Esophagus (tissue), 2 donors: ENCODE results near the gene CUEDC2. TPM values are rescaled to one million over a fixed set of nuclear protein-coding genes. Genes with fewer than 3 reads are reported as not detected.

Source experiments
- H3K27ac ChIP-seq, 2 donors: one replicate each; pipeline ENCODE4 v1.5.1; 2013; ENCODE audit warnings: low read depth in 2 of 2, mild to moderate bottlenecking in 2 of 2, inconsistent platforms in 1 of 2, low read length in 1 of 2, moderate library complexity in 1 of 2
- H3K27me3 ChIP-seq, 2 donors: one replicate each; pipeline ENCODE4 v1.6.1; 2013; ENCODE audit warnings: low read length in 2 of 2, control low read depth in 1 of 2, mild to moderate bottlenecking in 1 of 2; ENCODE audit not compliant: insufficient read depth in 2 of 2, control insufficient read depth in 1 of 2
- H3K36me3 ChIP-seq, 2 donors: one replicate each; pipeline ENCODE4 v1.6.1; 2013; ENCODE audit warnings: low read length in 1 of 2; ENCODE audit not compliant: control insufficient read depth in 2 of 2, insufficient read depth in 2 of 2
- H3K4me1 ChIP-seq, 2 donors: one replicate each; pipeline ENCODE4 v1.6.1; 2013; ENCODE audit warnings: low read length in 1 of 2; ENCODE audit not compliant: control insufficient read depth in 2 of 2, insufficient read depth in 2 of 2
- H3K4me3 ChIP-seq, 2 donors: one replicate each; pipeline ENCODE4 v1.5.1; 2013; ENCODE audit warnings: low read length in 2 of 2, mild to moderate bottlenecking in 2 of 2, low read depth in 1 of 2, moderate library complexity in 1 of 2
- H3K9me3 ChIP-seq, 2 donors: one replicate each; pipeline ENCODE4 v1.6.1; 2013; ENCODE audit warnings: mild to moderate bottlenecking in 2 of 2, low read depth in 1 of 2, low read length in 1 of 2, moderate library complexity in 1 of 2; ENCODE audit not compliant: control insufficient read depth in 2 of 2, insufficient read depth in 1 of 2
- WGBS, 2 donors: extraction: QIAGEN DNeasy Blood & Tissue Kit; methylation state at CpG; one replicate each; pipeline ENCODE4 v1.1.7; 2013; 5-methylcytosine and 5-hydroxymethylcytosine counted together
- polyA plus RNA-seq, 2 donors: library from polyadenylated mRNA; stranded (reverse); fragments of 200-250 nt; gene quantifications; one replicate each; pipeline ENCODE4 v1.2.3, GENCODE V29; 2013
- donor health status: healthy with polysubstance abuse.
- donor health status: Bipolar disorder and iron deficiency.

The CUEDC2 gene
- polyA plus RNA-seq, 2 donors, result 16.3 to 30.3 TPM

DNA sequence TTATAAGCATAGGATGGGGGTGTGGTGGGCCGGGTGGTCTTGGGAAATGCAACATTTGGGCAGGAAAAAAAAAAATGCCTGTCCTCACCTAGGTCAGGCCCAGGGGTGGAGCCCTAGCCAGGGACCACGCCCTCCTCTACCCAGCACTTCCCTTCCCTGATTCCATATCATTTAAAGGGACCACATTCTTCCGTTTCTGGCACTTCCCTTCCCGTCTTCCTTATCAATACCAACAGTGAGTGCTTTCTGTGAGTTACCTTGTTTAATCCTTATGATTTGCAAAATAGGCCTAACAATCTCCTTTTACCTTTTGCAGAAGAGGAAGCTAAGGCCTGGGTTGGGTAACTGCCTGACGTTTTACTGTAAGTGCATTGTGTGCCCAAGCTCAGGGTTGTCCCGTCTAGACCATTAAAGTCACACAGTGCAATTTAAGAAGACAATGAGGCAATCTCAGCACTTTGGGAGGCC lies 35.6 kb upstream of the CUEDC2 start:
- Histone ChIP-seq H3K4me3 (no peak overlapping the region), H3K27me3 (no peaks in the 10 kb centered on the region), H3K9me3 (no peaks in the 10 kb centered on the region), H3K27ac (no peak overlapping the region), H3K4me1 (peaks cover 0 to 3% of the 10 kb centered on the region in 2 donors), H3K36me3 (no peaks in the 10 kb centered on the region)
- WGBS, 2 donors, result 43 to 68% methylated on average over 6 of the region's 6 CpGs

DNA sequence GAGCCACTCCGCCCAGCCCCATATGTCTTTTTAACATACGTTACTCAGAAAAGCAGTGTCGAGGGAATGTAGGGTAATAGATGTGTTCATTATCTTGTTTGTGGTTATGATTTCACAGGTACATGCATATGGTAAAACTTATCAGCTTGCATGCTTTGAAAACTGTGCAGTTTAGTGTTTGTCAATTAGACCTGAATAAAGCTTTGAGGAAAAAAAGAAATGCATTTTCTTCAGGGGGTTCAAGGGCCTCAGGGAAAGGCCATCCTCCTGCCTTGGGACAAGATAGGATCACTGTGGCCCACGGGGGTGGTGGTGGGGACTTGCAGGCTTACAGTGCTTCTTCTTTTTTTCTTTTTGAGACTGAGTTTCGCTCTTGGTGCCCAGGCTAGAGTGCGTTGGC lies 34.9 kb upstream of the CUEDC2 start:
- Histone ChIP-seq H3K27ac (no peak overlapping the region), H3K36me3 (no peaks in the 10 kb centered on the region), H3K4me1 (peaks cover 0 to 3% of the 10 kb centered on the region in 2 donors), H3K9me3 (no peaks in the 10 kb centered on the region), H3K4me3 (no peak overlapping the region), H3K27me3 (no peaks in the 10 kb centered on the region)
- whole genome bisulfite sequencing, 2 donors, result 74 to 92% methylated on average over 6 of the region's 6 CpGs

DNA sequence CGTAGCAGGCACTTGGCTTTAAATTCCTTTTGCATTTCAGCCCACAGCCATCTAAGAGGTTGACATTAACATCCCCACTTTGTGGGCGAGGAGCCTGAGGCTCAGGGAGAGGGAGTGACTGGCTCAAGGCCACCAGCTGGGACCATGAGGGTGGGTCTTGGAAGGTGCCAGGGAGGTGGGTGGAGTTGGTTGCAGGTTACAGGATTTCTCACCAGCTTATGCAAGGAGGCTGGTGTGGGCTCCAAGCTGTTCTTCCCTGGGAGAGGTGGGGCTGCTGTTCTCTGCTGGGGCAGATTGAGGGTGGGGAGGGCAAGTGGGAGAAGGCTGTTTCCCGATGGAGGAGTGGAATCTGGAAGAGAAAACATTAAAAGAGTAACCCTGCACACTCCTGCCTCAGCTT lies 33.1 kb upstream of the CUEDC2 start:
- Histone ChIP-seq H3K4me3 (no peak overlapping the region), H3K36me3 (no peaks in the 10 kb centered on the region), H3K4me1 (peaks cover 3 to 5% of the 10 kb centered on the region in 2 donors), H3K27me3 (no peaks in the 10 kb centered on the region), H3K27ac (no peak overlapping the region), H3K9me3 (no peaks in the 10 kb centered on the region)
- WGBS, 2 donors, result 59 to 62% methylated on average over 3 of the region's 3 CpGs

DNA sequence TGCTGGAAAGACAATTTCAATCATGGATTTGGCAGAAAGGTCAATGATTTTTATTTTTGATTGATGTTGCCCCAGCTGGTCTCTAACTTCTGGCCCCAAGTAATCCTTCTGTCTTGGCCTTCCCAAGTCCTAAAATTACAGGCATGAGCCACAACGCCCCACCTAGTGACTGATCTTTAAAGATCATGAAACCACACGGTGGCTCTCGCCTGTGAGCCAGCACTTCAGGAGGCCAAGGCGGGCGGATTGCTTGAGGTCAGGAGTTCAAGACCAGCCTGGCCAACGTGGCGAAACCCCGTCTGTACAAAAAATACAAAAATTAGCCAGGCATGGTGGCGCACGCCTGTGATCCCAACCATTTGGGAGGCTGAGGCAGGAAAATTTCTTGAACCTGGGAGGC lies 31.6 kb upstream of the CUEDC2 start:
- Histone ChIP-seq H3K27me3 (no peaks in the 10 kb centered on the region), H3K4me1 (peaks cover 2 to 5% of the 10 kb centered on the region in 2 donors), H3K36me3 (no peaks in the 10 kb centered on the region), H3K4me3 (no peak overlapping the region), H3K27ac (no peak overlapping the region), H3K9me3 (no peaks in the 10 kb centered on the region)
- 78 to 85% methylated on average over 10 of the region's 10 CpGs for WGBS, 2 donors

DNA sequence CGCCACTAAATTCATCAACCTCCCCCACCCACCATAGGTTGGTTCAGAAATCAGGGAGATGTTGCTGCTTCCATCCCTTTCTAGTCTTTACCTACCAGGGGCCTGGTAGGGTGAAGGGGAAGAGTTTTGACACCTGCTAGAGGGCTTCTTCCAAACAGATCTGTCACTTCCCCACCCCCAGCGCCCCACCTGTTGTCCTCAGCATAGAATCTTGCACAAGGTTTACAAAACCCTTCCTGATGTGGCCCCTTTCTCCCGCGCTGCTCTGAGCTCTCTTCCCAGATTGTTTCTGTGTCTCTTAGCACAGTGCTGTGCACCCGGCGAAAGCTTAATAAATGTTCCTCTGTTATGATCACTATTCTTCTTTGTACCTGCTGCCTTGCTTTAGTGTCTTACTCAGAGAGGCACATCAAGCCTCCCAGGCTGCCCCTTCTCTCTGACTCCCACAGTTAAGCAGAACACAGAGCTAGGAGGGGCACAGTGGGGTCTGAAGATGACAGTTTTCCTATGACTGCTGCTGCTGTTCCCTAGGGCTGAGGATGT lies 30.2 kb upstream of the CUEDC2 start:
- no peaks in the 10 kb centered on the region for H3K27me3 ChIP-seq
- peaks cover 0 to 5% of the 10 kb centered on the region in 2 donors for H3K4me1 ChIP-seq
- H3K36me3 ChIP-seq, result no peaks in the 10 kb centered on the region
- peak overlapping the region in 1 of 2 donors; percentile 67 for H3K27ac ChIP-seq
- H3K9me3 ChIP-seq, result no peaks in the 10 kb centered on the region
- 72% methylated on average over 6 of the region's 6 CpGs for WGBS, 2 donors
- H3K4me3 ChIP-seq, result no peak overlapping the region

DNA sequence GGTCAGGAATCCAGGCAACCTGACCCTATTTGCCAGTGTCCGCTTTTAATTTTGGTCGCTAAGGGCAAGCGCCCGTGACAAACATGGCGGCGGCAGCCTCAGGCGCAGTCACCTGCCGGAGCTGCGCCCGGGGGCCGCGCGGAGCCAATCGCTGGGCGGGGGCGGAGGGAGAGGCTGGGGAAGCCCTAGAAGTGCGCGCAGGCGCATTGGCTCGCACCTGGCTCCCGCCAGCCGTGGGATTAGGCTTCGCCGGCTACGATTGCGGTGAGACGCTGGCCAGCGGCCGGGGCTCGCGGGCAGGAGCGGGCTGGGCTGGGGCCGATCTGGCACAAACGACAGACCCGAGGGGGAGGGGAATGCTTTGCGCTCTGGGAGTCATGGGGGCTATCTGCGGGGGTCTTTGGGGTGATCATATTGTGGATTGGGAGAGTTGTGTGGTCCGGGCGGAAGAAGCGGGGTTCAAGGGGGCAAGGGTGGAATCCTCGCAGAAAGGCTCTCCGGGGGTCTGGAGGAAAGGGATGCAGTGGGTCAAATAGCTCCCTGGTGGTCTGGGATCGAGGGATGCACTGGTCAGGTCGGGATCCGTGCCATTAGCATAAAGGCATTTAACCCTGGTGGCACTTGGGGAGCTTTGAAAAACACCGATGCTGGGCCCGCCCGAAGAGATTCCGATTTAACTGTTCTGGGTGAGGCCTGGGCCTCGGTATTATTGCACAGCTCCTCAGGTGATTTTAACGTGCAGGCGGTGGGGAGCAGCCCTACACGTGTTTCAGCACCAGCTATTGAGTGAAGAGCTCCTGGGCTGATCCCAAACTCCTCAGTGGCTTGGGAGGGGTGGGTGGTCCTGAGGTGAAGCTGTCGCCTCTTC lies 29.0 kb upstream of the CUEDC2 start:
- Histone ChIP-seq H3K27ac (no peak overlapping the region), H3K4me1 (peaks cover 0 to 5% of the 10 kb centered on the region in 2 donors), H3K9me3 (no peaks in the 10 kb centered on the region), H3K27me3 (no peaks in the 10 kb centered on the region), H3K36me3 (no peaks in the 10 kb centered on the region), H3K4me3 (peak overlapping the region; percentile 48)
- 3% methylated on average over 54 of the region's 54 CpGs for WGBS, 2 donors

DNA sequence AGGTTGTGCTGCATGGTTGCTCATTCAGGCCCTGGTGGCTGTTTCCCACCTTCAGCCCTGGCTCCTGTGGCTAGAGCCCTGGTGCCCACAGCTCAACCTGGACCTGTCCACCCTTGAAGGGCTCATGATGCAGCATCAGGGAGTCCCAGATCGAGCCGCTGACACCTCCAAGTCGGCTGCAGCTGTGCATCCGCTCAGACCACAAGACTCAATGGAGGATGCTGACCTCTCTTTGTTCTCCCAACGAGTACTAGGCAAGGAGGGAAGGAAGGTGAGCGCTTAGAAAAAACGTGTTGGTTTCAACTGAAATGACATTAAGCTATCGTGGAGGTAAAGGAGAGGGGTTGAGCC lies 28.4 kb upstream of the CUEDC2 start:
- Histone ChIP-seq H3K27me3 (no peaks in the 10 kb centered on the region), H3K36me3 (no peaks in the 10 kb centered on the region), H3K4me3 (peak overlapping the region; percentile 3 to 48), H3K9me3 (no peaks in the 10 kb centered on the region), H3K4me1 (peaks cover 0 to 5% of the 10 kb centered on the region in 2 donors), H3K27ac (no peak overlapping the region)
- WGBS, 2 donors, result 22% methylated on average over 8 of the region's 8 CpGs

DNA sequence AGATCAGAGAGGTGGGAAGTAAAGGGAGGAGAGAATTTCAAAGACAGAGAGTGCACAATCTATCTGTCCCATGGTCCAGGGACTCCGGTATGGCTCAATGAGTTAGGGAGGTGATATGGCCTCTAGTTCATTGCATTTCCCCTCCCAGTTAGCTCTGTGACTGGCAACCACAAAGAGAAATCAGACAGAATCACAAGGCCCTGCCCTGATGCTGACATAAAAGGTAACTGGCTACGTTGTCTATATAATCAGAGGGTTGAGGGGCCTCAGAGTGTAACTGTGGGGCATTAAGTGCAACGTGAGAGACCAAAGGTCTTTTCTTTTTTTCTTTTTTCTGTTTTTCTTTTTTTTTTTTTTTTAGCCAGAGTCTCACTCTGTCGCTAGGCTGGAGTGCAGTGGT lies 26.3 kb upstream of the CUEDC2 start:
- H3K9me3 ChIP-seq, result no peaks in the 10 kb centered on the region
- no peaks in the 10 kb centered on the region for H3K36me3 ChIP-seq
- no peak overlapping the region for H3K27ac ChIP-seq
- H3K27me3 ChIP-seq, result no peaks in the 10 kb centered on the region
- WGBS, 2 donors, result 77 to 81% methylated on average over 4 of the region's 4 CpGs
- no peak overlapping the region for H3K4me3 ChIP-seq
- H3K4me1 ChIP-seq, result peaks cover 0 to 5% of the 10 kb centered on the region in 2 donors

DNA sequence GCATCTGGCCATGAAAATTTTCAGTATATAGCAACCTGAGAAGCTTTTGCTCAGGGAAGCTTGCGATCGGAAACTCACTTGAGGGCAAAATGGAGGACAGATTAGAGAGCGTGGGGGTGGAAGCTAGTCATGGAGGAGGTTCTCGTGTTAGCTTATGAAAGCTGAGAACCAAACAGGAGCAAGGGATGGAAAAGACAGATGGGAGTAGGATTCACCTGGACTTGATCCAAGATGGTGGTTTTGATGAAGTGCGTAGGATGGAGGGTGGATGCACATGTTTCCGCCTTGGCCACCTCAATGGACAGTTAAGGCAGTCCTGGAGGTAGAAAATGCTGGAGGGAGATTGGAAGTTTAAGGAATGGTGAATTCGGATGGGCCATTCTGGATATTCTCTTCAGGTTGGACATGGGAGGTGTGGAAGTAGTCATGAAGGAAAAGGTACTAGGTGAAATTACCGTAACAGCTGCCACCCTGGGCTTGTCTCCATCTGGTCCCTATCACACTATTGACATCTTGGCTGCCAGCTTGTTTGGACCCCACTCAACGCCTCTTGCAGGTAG lies 25.3 kb upstream of the CUEDC2 start:
- Histone ChIP-seq H3K27ac (no peak overlapping the region), H3K4me1 (peaks cover 0 to 6% of the 10 kb centered on the region in 2 donors), H3K27me3 (no peaks in the 10 kb centered on the region), H3K4me3 (no peak overlapping the region), H3K36me3 (no peaks in the 10 kb centered on the region), H3K9me3 (no peaks in the 10 kb centered on the region)
- 83 to 85% methylated on average over 9 of the region's 9 CpGs for WGBS, 2 donors
